Endodermal cell (in vitro differentiated cells): ENCODE results near the gene RPIA. TPM values are rescaled to one million over a fixed set of nuclear protein-coding genes. Genes with fewer than 3 reads are reported as not detected.

Experiments used
- DNase-seq: peaks from one replicate; pipeline ENCODE4 v3.0.0-alpha.2; 2017
- H3K27ac ChIP-seq: 2 replicates; pipeline ENCODE4 v1.5.1; 2013; ENCODE audit warnings: mild to moderate bottlenecking, low read depth, low read length, moderate library complexity
- H3K27me3 ChIP-seq: 2 replicates; pipeline ENCODE4 v1.6.1; 2013; ENCODE audit warnings: mild to moderate bottlenecking, low read length, moderate library complexity; ENCODE audit not compliant: insufficient read depth, control insufficient read depth, poor library complexity, severe bottlenecking
- H3K36me3 ChIP-seq: 2 replicates; pipeline ENCODE4 v1.7.0; 2013; ENCODE audit warnings: mild to moderate bottlenecking, low read length, moderate library complexity; ENCODE audit not compliant: control insufficient read depth, insufficient read depth
- H3K4me1 ChIP-seq: one replicate; pipeline ENCODE4 v1.7.0; 2013; ENCODE audit warnings: low read length; ENCODE audit not compliant: control insufficient read depth, insufficient read depth
- H3K4me3 ChIP-seq: 2 replicates; pipeline ENCODE4 v1.5.1; 2013; ENCODE audit warnings: mild to moderate bottlenecking, low read length, moderate library complexity
- H3K9ac ChIP-seq: 2 replicates; pipeline ENCODE4 v1.6.1; 2013; ENCODE audit warnings: mild to moderate bottlenecking, low read length, moderate library complexity; ENCODE audit not compliant: poor library complexity, severe bottlenecking; ENCODE audit errors: extremely low read depth
- H3K9me3 ChIP-seq: 2 replicates; pipeline ENCODE4 v1.6.1; 2013; ENCODE audit warnings: mild to moderate bottlenecking, low read length, moderate library complexity; ENCODE audit not compliant: control insufficient read depth
- H3K27ac Mint-ChIP-seq: 2 replicates; pipeline ENCODE4 v1.8.0; 2020; ENCODE audit warnings: mixed read lengths
- H3K27me3 Mint-ChIP-seq: 2 replicates; pipeline ENCODE4 v1.8.0; 2021; ENCODE audit warnings: mild to moderate bottlenecking, mixed read lengths; ENCODE audit not compliant: insufficient read depth
- H3K36me3 Mint-ChIP-seq: 2 replicates; pipeline ENCODE4 v1.8.0; 2020; ENCODE audit warnings: low read depth, mixed read lengths
- H3K4me1 Mint-ChIP-seq: 2 replicates; pipeline ENCODE4 v1.8.0; 2020; ENCODE audit warnings: mixed read lengths
- H3K4me3 Mint-ChIP-seq: 2 replicates; pipeline ENCODE4 v1.8.0; 2020; ENCODE audit warnings: mild to moderate bottlenecking, moderate library complexity, mixed read lengths
- H3K9me3 Mint-ChIP-seq: 2 replicates; pipeline ENCODE4 v1.8.0; 2020; ENCODE audit warnings: mild to moderate bottlenecking, mixed read lengths
- whole genome bisulfite sequencing, 2 experiments: methylation state at CpG; one replicate each; pipeline versions ENCODE4 v1.1.5 to v1.1.7; 2013; ENCODE audit warnings: missing lambda C conversion rate in 2 of 2, mixed read lengths in 1 of 2; ENCODE audit not compliant: insufficient coverage in 1 of 2, insufficient read length in 1 of 2; 5-methylcytosine and 5-hydroxymethylcytosine counted together
- total RNA-seq, 2 donors: library from RNA; stranded (reverse); fragmentation: NEBNext Ultra II Directional in 1 of 2; extraction: Animal tissue kit (Norgen Biotek cat#: 25700) in 1 of 2; gene quantifications; 2 replicates in 1 of 2; 3 replicates in 1 of 2; pipeline ENCODE4 v1.2.1, GENCODE V29; 2021
- TF ChIP-seq, protein P1 (sequence below): fragments of 200-600 bp; sonication (generic); conservative IDR thresholded peaks from 2 replicates; pipeline ENCODE4 v1.5.0; 2021; ENCODE audit warnings: antibody characterized with exemption, mild to moderate bottlenecking

The RPIA gene
- total RNA-seq, 2 donors from 2014 or later: 16.2 to 26.0 TPM

DNA sequence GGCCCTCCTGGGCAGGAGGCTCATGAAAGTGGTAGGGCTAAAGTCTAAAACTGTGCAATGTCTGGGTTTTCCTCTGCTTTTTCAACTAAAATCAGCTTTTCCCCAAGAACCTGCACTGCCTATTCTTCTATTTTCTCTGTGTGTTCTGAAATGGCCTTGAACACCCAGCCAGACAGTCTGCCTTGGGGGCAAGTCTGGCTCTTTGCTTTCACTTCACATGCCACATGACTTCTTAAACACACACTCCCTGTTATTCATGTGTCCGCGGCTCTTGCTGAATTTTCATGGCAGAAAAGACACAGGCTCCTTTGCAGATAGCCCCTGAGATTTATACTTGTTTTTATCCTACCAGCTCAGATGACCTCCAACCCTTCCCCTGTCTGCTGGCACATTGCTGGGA lies 10.6 kb upstream of the RPIA start:
- H3K9ac ChIP-seq: no peak overlapping the region
- Mint-ChIP-seq H3K9me3 (peaks cover 55% of the 10 kb centered on the region), H3K4me3 (no peak overlapping the region), H3K27me3 (peaks cover 23% of the 10 kb centered on the region), H3K4me1 (peaks cover 4% of the 10 kb centered on the region), H3K36me3 (peaks cover 3% of the 10 kb centered on the region), H3K27ac (no peak overlapping the region)
- H3K27ac ChIP-seq: no peak overlapping the region
- H3K4me1 ChIP-seq: no peaks in the 10 kb centered on the region
- no peaks in the 10 kb centered on the region for H3K27me3 ChIP-seq
- 100% methylated on average over 2 of the region's 2 CpGs for WGBS, 2 experiments
- peaks cover 58% of the 10 kb centered on the region for H3K9me3 ChIP-seq
- no peaks in the 10 kb centered on the region for H3K36me3 ChIP-seq
- DNase-seq: no peak
- no peak overlapping the region for H3K4me3 ChIP-seq
- TF ChIP-seq, protein P1, sequence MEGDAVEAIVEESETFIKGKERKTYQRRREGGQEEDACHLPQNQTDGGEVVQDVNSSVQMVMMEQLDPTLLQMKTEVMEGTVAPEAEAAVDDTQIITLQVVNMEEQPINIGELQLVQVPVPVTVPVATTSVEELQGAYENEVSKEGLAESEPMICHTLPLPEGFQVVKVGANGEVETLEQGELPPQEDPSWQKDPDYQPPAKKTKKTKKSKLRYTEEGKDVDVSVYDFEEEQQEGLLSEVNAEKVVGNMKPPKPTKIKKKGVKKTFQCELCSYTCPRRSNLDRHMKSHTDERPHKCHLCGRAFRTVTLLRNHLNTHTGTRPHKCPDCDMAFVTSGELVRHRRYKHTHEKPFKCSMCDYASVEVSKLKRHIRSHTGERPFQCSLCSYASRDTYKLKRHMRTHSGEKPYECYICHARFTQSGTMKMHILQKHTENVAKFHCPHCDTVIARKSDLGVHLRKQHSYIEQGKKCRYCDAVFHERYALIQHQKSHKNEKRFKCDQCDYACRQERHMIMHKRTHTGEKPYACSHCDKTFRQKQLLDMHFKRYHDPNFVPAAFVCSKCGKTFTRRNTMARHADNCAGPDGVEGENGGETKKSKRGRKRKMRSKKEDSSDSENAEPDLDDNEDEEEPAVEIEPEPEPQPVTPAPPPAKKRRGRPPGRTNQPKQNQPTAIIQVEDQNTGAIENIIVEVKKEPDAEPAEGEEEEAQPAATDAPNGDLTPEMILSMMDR: no peak

DNA sequence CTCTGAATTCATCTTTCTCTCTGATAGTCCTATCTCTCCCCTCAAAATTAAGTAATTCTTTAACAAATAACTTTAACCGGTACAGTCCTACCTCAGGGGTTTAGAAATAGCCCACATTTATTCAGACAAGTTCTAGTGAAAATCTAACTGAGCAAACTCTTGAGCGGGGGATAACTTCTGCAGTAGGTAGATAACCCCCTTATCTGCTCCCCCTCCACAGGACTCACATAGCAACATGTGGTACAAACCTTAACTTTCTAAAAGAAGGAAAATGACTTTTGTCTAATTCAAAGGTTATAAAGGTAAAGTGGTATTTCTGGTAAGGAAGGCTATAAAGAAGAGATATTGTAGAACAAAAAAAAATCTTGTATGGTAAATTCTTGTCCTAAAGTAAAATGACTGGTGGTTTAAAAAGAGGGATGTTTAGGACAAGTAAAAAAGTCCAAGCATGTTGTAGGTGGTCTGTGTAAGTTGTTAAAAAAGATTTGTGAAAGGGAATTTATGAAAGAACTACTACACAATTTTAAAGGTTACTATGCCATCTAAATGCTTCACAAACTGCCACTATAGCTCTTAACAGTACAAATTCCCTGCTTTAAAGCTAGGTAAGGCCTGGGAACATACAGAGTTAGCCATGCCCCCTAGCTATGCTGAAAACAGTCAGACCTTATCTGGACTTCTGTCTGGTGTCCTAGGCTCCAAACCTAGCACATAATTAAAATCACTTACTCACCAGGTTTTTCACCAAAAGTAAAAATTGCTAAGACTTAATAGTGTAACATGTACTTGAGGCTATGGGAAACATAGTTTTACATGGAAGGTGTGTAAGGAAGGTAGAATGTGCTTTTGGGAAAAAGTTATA lies 8.1 kb upstream of the RPIA start:
- H3K4me3 ChIP-seq: peak overlapping the region; percentile 55
- 86% methylated on average over 2 of the region's 2 CpGs; no CpG with 5 or more reads in 1 of the 2 experiments for WGBS, 2 experiments
- H3K27ac ChIP-seq: no peak overlapping the region
- Mint-ChIP-seq H3K9me3 (peaks cover 77% of the 10 kb centered on the region), H3K4me1 (no peaks in the 10 kb centered on the region), H3K27me3 (peaks cover 19% of the 10 kb centered on the region), H3K36me3 (peaks cover 11% of the 10 kb centered on the region), H3K4me3 (no peak overlapping the region), H3K27ac (no peak overlapping the region)
- no peak for DNase-seq
- no peaks in the 10 kb centered on the region for H3K4me1 ChIP-seq
- H3K36me3 ChIP-seq: no peaks in the 10 kb centered on the region
- H3K27me3 ChIP-seq: no peaks in the 10 kb centered on the region
- peaks cover 80% of the 10 kb centered on the region for H3K9me3 ChIP-seq
- H3K9ac ChIP-seq: no peak overlapping the region
- TF ChIP-seq, protein P1: no peak

DNA sequence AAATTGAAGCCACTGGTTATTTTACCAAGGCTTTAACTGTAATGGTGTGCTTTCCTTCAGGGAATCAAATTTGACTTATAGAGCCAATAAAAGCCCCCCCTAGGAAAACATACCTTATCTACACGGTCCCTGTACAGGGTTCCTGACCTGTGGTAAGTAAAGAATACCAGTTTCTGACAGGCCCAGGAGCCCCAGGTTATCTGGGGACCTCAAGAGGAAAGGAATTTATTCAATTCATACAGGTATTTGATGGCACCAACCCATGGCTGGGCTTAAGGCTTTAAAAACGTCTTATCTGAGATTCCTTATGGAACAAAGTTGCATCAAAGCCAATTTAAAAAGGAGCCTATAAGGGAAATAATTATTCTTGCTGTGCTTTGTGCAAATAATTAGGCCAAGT lies 7.0 kb upstream of the RPIA start:
- no peak overlapping the region for H3K9ac ChIP-seq
- H3K4me3 Mint-ChIP-seq: no peak overlapping the region
- peaks cover 11% of the 10 kb centered on the region for H3K36me3 Mint-ChIP-seq
- no peaks in the 10 kb centered on the region for H3K27me3 ChIP-seq
- peaks cover 11% of the 10 kb centered on the region for H3K27me3 Mint-ChIP-seq
- H3K9me3 ChIP-seq: peaks cover 82% of the 10 kb centered on the region
- TF ChIP-seq, protein P1: no peak
- H3K27ac ChIP-seq: no peak overlapping the region
- peak overlapping the region; percentile 55 for H3K4me3 ChIP-seq
- no peaks in the 10 kb centered on the region for H3K4me1 ChIP-seq
- WGBS, 2 experiments: 93% methylated on average over 2 of the region's 2 CpGs; no CpG with 5 or more reads in 1 of the 2 experiments
- no peak for DNase-seq
- no peaks in the 10 kb centered on the region for H3K4me1 Mint-ChIP-seq
- peaks cover 85% of the 10 kb centered on the region for H3K9me3 Mint-ChIP-seq
- H3K27ac Mint-ChIP-seq: no peak overlapping the region
- no peaks in the 10 kb centered on the region for H3K36me3 ChIP-seq
